ENCODE results near the gene CHN2.
"Not testable (repeated sequence)": the region's sequence is repeated elsewhere in the genome, so short reads cannot be mapped to it uniquely, and the experiment has no call there.

The CHN2 gene

GRCh38 chr7:29262191-29262917, 67.8 kb downstream of the CHN2 start:
- no peak for FAIRE-seq

- not testable (repeated sequence) for FAIRE-seq
Observed at GRCh38 chr7:29263601-29264207, 69.1 kb downstream of the CHN2 start.

GRCh38 chr7:29265208-29265923, 70.8 kb downstream of the CHN2 start:
- no peak for FAIRE-seq

DNA sequence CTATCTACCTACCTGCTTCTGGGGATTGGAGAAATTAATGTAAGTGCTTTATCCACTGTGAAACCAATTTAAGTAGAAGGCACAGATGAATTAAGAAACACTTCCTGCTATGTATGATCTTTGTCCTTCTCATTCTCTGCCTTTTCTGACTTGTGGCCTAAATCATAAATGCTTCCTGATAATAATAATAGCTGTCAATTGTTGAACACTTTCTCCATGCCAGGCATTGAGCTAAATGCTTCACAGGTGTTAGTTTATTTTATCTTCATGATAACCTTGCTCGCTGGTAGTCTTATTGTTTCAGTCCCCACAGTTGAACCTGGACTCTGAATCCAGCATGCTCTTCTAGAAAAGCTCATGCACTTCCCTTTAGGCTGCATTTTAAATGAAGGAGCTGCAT, 75.4 kb downstream of the CHN2 start:
- no peak for FAIRE-seq

DNA sequence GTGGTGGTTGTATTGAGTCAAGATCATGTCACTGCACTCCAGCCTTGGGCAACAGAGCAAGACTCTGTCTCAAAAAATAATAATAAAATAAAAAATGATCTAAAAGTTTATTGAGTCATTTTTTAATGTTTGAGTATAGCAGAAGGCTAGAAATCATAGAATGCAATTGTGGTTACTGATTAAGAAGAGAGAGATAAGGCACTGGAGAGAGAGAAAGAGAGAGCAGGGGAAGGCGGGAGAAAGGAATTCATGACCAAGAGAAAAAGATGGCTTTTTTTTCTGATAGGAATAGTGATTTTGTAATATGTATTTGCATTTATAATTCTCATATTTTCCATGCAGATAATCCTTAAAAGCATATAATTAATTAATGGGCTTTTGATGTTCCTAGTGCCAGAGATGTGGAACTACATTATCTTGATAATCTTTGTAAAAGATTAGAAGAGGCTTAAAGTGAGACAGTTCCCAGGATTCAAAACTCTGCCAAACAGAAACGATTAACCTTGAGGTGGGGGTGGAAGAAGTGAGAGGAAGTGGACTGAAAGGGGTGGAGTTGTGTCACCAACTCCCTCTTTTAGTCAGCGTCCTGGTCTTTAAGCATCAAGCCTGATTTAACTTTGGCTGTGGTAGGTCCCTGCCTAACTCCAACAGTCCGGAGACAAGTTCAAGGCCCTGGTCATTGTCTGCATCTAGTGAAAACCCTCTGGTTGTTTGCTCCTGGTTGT, 76.2 kb downstream of the CHN2 start:
- no peak for FAIRE-seq

DNA sequence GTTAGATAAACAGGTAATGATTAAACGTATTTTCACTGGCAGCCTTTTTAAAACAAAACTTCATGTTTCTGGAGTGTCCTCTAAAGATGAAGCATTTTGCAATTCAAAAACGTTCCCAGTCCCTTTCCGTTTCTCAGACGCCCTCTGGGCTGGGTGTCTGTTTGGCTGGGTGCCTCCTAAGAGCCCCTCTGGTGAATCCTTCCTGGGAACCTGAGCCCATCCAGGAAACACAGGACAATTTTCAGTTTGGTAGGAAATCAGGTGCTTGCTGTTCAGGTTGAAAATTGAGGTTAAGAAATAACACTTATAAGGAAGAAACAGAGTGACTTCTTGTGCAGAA, 76.7 kb downstream of the CHN2 start:
- no peak for FAIRE-seq

DNA sequence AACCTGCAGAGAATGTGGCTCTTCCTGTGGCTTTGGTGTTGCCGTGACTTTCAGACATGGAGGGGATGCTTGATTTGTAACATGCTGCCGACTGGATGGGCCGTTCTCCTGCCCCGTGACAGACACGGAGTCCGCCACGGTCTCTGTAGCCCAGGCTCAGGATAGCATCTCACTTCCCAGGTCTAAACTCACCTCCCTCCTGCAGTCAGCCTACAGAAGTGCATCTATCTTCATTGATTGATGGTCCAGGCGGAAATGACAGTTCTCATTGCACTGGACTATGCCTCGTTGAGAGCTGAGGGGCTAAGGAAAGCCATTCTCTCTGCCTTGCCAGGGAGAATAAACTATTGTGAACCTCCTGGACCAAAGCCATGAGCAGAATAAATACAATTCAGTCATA, 77.5 kb downstream of the CHN2 start:
- FAIRE-seq = no peak

DNA sequence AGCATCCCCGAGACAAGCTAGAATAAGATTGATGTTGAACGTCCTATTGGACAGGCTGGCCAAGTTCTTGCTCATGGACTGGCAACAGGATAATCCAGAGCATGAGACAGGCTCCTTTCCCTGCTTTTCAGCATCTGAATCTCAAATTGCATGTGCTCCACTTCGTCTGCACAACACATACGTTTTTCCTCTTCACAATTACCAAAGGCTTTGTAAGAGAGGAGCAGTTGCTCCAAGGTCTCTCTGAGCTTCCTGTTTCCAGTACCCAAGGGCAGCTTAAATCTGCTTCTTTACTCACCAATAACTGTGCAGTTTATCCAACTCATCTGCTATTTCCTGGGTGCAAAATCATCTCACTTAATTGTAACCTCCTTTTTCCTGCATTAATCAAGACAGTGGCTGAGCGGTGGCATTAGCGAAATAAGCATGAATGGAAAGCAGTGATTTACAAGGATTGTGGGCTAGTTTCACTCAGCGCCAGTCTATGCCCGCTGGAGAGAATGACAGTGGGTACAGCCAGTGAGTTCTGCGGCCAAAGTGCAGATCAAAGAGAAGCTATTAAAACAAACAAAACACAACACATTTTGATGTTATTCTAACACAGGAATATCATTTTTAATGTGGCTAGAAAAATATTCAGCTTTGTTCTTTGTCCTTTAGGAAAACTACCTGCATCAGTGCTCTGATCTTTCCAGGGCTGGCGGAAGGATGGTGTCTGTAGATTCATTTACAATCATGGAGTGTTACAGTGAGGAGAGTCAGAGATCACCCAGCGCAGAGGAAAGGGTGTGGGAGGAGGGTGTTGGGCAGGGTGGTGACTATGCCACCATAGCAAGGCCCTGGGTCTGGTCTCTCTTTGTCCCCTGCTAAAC, 79.8 kb downstream of the CHN2 start:
- no peak for FAIRE-seq

DNA sequence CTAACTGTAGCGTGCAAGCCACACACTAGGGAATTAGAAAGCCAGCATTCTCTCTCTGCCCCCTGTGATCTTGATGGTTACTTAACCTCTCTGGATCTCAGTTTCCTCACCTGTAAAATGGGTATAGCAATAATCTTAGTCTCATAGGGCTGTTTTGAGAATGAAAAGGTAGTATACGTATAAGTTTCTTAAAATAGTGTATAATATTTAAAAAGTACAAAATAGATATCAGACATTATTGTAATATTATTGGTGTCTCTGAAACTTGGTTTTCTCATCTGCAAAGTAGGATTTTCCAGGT, 80.4 kb downstream of the CHN2 start:
- no peak for FAIRE-seq

DNA sequence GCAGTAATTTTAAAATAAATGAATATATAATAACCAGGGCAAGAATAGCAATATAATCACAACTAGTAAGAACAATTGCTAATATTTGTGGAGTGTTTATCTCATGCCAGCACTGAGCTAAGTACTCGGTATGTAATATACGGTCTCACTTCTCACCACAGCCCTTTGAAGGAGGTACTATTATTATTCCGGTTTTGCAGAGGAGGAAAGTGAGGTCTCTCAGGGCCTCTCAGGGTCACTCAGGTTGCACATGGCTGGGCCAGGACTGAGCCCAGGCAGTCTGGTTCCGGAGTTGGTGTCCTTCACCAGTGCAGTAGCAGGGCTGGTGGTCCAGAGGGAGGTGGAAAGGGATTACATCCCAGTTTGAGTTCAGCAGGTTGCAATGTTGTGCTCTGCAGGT, 80.9 kb downstream of the CHN2 start:
- no peak for FAIRE-seq

- FAIRE-seq = no peak
Observed at GRCh38 chr7:29276199-29276598, 81.6 kb downstream of the CHN2 start.

- FAIRE-seq = no peak
Observed at GRCh38 chr7:29276806-29277205, 82.2 kb downstream of the CHN2 start.

GRCh38 chr7:29277436-29278215, 83.1 kb downstream of the CHN2 start:
- FAIRE-seq = no peak

GRCh38 chr7:29278337-29279069, 83.9 kb downstream of the CHN2 start:
- FAIRE-seq = no peak

- no peak for FAIRE-seq
Observed at GRCh38 chr7:29281782-29282541, 87.4 kb downstream of the CHN2 start.

DNA sequence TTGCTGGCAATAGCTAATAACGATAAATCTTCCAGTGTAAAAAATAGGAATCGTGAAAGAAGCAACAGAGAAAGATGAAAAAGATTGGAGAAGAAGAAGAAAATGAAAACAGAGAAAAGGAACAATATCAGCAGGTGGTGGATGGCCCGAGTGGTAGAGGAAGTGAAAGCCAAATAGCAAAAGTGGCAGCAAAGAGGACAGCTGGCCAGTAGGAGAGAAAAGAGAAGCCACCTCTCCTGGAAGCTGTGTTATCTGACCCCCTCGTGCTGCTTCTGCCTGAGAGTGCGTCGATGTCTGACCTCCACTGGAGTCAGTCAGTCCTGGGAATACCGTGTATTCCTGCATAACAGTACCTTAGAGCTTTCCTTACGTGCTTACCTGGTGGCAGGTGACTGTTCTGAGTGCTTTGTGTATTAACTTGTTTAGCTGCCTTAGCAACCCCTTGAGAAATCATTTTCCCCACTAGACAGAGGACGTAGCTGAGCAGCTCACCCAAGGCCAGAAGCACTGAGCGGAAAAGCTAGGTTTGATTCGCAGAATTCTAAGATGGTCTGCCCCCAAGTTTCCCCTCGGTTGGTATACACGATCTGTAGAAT, 88.3 kb downstream of the CHN2 start:
- FAIRE-seq = no peak

- FAIRE-seq = no peak
Observed at GRCh38 chr7:29284696-29285443, 90.3 kb downstream of the CHN2 start.

DNA sequence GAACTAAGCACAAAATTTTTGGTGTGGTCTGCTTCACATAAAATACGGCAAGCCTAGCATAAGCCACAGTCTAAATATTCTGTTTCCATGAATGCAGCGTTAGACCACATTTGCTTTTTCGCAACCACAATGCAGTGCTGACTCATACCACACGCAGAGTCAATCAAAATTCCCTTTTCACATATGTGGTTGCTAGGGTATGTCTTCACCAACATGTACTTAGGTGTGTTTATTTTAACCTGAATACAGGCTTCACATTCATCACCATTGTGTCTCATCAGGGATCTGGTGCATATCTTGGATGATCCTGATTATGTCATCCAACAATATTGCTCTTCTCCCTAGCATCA, 90.8 kb downstream of the CHN2 start:
- no peak for FAIRE-seq

DNA sequence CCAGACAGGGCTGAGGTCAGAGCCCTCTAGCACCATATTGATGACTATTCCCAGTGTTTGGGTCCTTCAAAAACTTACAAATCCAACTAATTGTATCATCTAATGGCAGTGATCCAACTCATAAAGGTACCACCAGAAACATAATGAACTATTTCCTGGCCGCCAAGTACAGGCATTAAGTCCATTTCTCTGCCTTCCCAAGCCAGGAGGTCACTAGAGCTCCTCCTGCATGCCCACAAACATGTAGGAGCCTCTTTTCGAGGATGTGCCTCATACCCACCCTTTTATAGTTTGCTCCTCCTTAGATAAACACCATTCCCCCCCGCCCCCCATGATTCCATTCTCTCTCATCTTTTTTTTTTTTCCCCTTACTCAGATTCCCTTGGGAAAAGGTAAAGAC, 91.3 kb downstream of the CHN2 start:
- FAIRE-seq = no peak

Measured in endometrium (tissue), 2 donors.